BJ (cell line): Measurements from ENCODE around the gene PAK5. TPM values are rescaled to one million over a fixed set of nuclear protein-coding genes. Genes with fewer than 3 reads are reported as not detected.

Experiments
- CTCF ChIA-PET: fragments of 350-600 bp; formaldehyde crosslinking; extraction: SDS; loops from one replicate; lab custom pipeline; 2021; ENCODE audit warnings: antibody characterized with exemption, inconsistent platforms; lab: Yijun Ruan, JAX
- POLR2A ChIA-PET: fragments of 300-600 bp; sonication (Branson Sonifier 250); formaldehyde crosslinking; extraction: SDS; loops from one replicate; lab custom pipeline; 2021; ENCODE audit warnings: antibody characterized with exemption; lab: Charles Lee
- DNase-seq: peaks from one replicate; pipeline ENCODE4 v3.0.0-alpha.2; 2011; ENCODE audit warnings: low read depth
- H3K27me3 ChIP-seq: 2 replicates; pipeline ENCODE4 v1.6.0; 2011; ENCODE audit warnings: low read length; ENCODE audit not compliant: control insufficient read depth, insufficient read depth
- H3K36me3 ChIP-seq: 2 replicates; pipeline ENCODE4 v1.5.1; 2011; ENCODE audit warnings: low read length; ENCODE audit not compliant: control insufficient read depth, insufficient read depth
- H3K4me3 ChIP-seq: 2 replicates; pipeline ENCODE4 v1.5.1; 2011; ENCODE audit warnings: low read depth, mild to moderate bottlenecking, control low read depth, low read length
- polyA plus RNA-seq: library from polyadenylated mRNA; depleted of rRNA; stranded (reverse); fragments of >200 nt; gene quantifications from 2 replicates; pipeline ENCODE4 v1.2.3, GENCODE V29; 2011
- TF ChIP-seq, protein P1 (sequence below): IDR thresholded peaks from 2 replicates; pipeline ENCODE4 v1.5.1; 2011; ENCODE audit warnings: low read depth, mild to moderate bottlenecking, control low read depth, inconsistent platforms, low read length, moderate library complexity; ENCODE audit not compliant: insufficient read depth

PAK5 gene
- polyA plus RNA-seq, 1 experiment, result not detected

DNA sequence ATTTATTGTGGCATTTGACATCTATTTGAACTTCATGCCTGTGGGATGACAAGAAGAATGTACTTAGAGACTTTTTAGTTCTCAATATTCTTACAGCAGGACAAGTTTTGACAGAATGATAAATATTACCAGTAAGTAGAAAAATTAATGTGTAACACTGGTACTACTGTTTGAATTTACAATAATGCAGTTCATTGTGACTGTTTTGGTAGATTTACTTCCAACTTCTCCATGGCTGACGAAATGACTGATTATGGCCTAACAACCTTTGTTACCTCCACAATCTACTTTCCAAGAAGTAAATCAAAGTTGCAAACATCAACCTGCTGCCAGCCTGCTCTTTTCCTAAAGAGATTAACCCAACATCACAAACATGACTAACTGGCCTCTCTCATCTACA is 38.5 kb downstream of the PAK5 start:
- no peaks in the 10 kb centered on the region for H3K27me3 ChIP-seq
- TF ChIP-seq, protein P1, sequence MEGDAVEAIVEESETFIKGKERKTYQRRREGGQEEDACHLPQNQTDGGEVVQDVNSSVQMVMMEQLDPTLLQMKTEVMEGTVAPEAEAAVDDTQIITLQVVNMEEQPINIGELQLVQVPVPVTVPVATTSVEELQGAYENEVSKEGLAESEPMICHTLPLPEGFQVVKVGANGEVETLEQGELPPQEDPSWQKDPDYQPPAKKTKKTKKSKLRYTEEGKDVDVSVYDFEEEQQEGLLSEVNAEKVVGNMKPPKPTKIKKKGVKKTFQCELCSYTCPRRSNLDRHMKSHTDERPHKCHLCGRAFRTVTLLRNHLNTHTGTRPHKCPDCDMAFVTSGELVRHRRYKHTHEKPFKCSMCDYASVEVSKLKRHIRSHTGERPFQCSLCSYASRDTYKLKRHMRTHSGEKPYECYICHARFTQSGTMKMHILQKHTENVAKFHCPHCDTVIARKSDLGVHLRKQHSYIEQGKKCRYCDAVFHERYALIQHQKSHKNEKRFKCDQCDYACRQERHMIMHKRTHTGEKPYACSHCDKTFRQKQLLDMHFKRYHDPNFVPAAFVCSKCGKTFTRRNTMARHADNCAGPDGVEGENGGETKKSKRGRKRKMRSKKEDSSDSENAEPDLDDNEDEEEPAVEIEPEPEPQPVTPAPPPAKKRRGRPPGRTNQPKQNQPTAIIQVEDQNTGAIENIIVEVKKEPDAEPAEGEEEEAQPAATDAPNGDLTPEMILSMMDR, result no peak
- ChIA-PET POLR2A (no interaction called here), CTCF (no interaction called here)
- no peak for DNase-seq
- no peaks in the 10 kb centered on the region for H3K36me3 ChIP-seq
- no peak overlapping the region for H3K4me3 ChIP-seq

- CTCF ChIA-PET, result no interaction called here
- TF ChIP-seq, protein P1, result no peak
- POLR2A ChIA-PET, result no interaction called here
- no peak for DNase-seq
- H3K27me3 ChIP-seq, result no peaks in the 10 kb centered on the region
- no peaks in the 10 kb centered on the region for H3K36me3 ChIP-seq
- no peak overlapping the region for H3K4me3 ChIP-seq
Measured at GRCh38 chr20:9794831-9795230, 44.0 kb downstream of the PAK5 start.

DNA sequence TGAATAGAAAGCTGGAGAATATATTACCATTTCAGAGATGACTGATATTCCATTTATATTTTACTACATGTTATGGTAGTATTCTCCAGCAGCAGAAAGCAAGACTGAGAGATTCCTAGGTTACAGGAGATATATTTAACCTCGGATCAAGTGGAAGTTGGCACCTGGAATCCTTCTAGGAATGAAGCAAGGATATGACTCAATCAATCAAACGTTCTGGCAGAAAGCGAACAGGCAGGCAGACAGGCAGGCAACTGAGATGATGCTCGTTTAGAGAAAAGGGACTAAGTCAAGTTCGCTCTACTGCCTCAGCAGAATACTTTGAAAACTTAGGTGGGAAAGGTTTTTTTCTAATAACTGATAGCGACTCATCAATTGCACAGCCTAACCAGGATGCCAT is 46.2 kb downstream of the PAK5 start:
- no peaks in the 10 kb centered on the region for H3K27me3 ChIP-seq
- ChIA-PET CTCF (no interaction called here), POLR2A (no interaction called here)
- no peak for DNase-seq
- H3K36me3 ChIP-seq, result no peaks in the 10 kb centered on the region
- TF ChIP-seq, protein P1, result no peak
- no peak overlapping the region for H3K4me3 ChIP-seq

- CTCF ChIA-PET, result no interaction called here
- no peak for DNase-seq
Measured at GRCh38 chr20:9789131-9789530, 49.7 kb downstream of the PAK5 start.

GRCh38 chr20:9775176-9775575 is 63.7 kb downstream of the PAK5 start:
- ChIA-PET POLR2A (no interaction called here), CTCF (no interaction called here)
- no peak for DNase-seq

More at GRCh38 chr20:9789131-9789530, 49.7 kb downstream of the PAK5 start:
- POLR2A ChIA-PET, result no interaction called here
- TF ChIP-seq, protein P1, result no peak
- Histone ChIP-seq H3K27me3 (no peaks in the 10 kb centered on the region), H3K36me3 (no peaks in the 10 kb centered on the region), H3K4me3 (no peak overlapping the region)

More at GRCh38 chr20:9775176-9775575, 63.7 kb downstream of the PAK5 start:
- TF ChIP-seq, protein P1, result no peak
- no peaks in the 10 kb centered on the region for H3K36me3 ChIP-seq
- no peak overlapping the region for H3K4me3 ChIP-seq
- no peaks in the 10 kb centered on the region for H3K27me3 ChIP-seq
